Measurements from ENCODE around the gene LPCAT1. TPM values are rescaled to one million over a fixed set of nuclear protein-coding genes. Genes with fewer than 3 reads are reported as not detected.
A peak's percentile ranks its signal among the peaks of the same experiment; 100 is the strongest.

Gene LPCAT1
- total RNA-seq, 1 donor from 2014 or later, result 108 TPM

- H3K9ac ChIP-seq, result no peak overlapping the region
- no peak overlapping the region for H3K4me3 Mint-ChIP-seq
- no peaks in the 10 kb centered on the region for H3K9me3 Mint-ChIP-seq
- H3K36me3 ChIP-seq, result no peaks in the 10 kb centered on the region
- peaks cover 15% of the 10 kb centered on the region for H3K79me2 ChIP-seq (ENCODE audit: low read depth)
- no peaks in the 10 kb centered on the region for H3K27me3 ChIP-seq
- no peak for DNase-seq (ENCODE audit: low spot score)
- no peaks in the 10 kb centered on the region for H3K9me3 ChIP-seq (ENCODE audit: low read depth)
- H3K4me1 ChIP-seq, result no peaks in the 10 kb centered on the region
- TF ChIP-seq EZH2 (IDR thresholded peaks at IDR 0.05) (no peak), CTCF (IDR thresholded peaks at IDR 0.05) (no peak), EZH2phosphoT487 (IDR thresholded peaks at IDR 0.05) (no peak)
- no peak overlapping the region for H2AFZ ChIP-seq (replicated peaks)
- no peak overlapping the region for H3K4me2 ChIP-seq
- no peaks in the 10 kb centered on the region for H3F3A ChIP-seq (ENCODE audit: low read depth)
- peaks cover 48% of the 10 kb centered on the region for H4K20me1 ChIP-seq (ENCODE audit: low read depth)
- peaks cover 4% of the 10 kb centered on the region for H3K27me3 Mint-ChIP-seq (ENCODE audit: insufficient read depth, low read depth)
- H3K4me1 Mint-ChIP-seq, result no peaks in the 10 kb centered on the region
- H3K27ac ChIP-seq, result no peak overlapping the region
- no peak overlapping the region for H3K27ac Mint-ChIP-seq
- H3K36me3 Mint-ChIP-seq, result peaks cover 8% of the 10 kb centered on the region
- H3K4me3 ChIP-seq, result no peak overlapping the region
These were observed 26.4 kb downstream of the LPCAT1 start for GRCh38 chr5:1497242-1497777.

- DNase-seq (ENCODE audit: low spot score), result no peak
- H3K27me3 Mint-ChIP-seq (ENCODE audit: insufficient read depth, low read depth), result peaks cover 2% of the 10 kb centered on the region
- Histone ChIP-seq H3F3A (ENCODE audit: low read depth) (no peaks in the 10 kb centered on the region), H3K9me3 (ENCODE audit: low read depth) (no peaks in the 10 kb centered on the region), H3K4me2 (no peak overlapping the region), H4K20me1 (ENCODE audit: low read depth) (peaks cover 32% of the 10 kb centered on the region), H3K9ac (no peak overlapping the region), H3K27me3 (no peaks in the 10 kb centered on the region), H3K4me3 (no peak overlapping the region), H3K79me2 (ENCODE audit: low read depth) (no peaks in the 10 kb centered on the region), H3K27ac (no peak overlapping the region), H3K36me3 (no peaks in the 10 kb centered on the region), H2AFZ (replicated peaks) (no peak overlapping the region), H3K4me1 (no peaks in the 10 kb centered on the region)
- H3K9me3 Mint-ChIP-seq, result no peaks in the 10 kb centered on the region
- TF ChIP-seq EZH2phosphoT487 (IDR thresholded peaks at IDR 0.05) (no peak), CTCF (IDR thresholded peaks at IDR 0.05) (no peak), EZH2 (IDR thresholded peaks at IDR 0.05) (no peak)
- no peak overlapping the region for H3K4me3 Mint-ChIP-seq
- no peaks in the 10 kb centered on the region for H3K4me1 Mint-ChIP-seq
- peak overlapping the region; percentile 57 for H3K27ac Mint-ChIP-seq
- H3K36me3 Mint-ChIP-seq, result peaks cover 17% of the 10 kb centered on the region
These were observed 28.2 kb downstream of the LPCAT1 start for GRCh38 chr5:1495525-1495897.

- Mint-ChIP-seq H3K9me3 (no peaks in the 10 kb centered on the region), H3K27ac (no peak overlapping the region), H3K27me3 (ENCODE audit: insufficient read depth, low read depth) (peaks cover 2% of the 10 kb centered on the region), H3K4me3 (no peak overlapping the region), H3K4me1 (no peaks in the 10 kb centered on the region), H3K36me3 (peaks cover 15% of the 10 kb centered on the region)
- H3K4me1 ChIP-seq, result no peaks in the 10 kb centered on the region
- H3K27ac ChIP-seq, result no peak overlapping the region
- no peaks in the 10 kb centered on the region for H3K36me3 ChIP-seq
- H3K4me2 ChIP-seq, result no peak overlapping the region
- no peak overlapping the region for H2AFZ ChIP-seq (replicated peaks)
- TF ChIP-seq EZH2phosphoT487 (IDR thresholded peaks at IDR 0.05), result no peak
- no peak for TF ChIP-seq CTCF (IDR thresholded peaks at IDR 0.05)
- TF ChIP-seq EZH2 (IDR thresholded peaks at IDR 0.05), result no peak
- no peaks in the 10 kb centered on the region for H3K79me2 ChIP-seq (ENCODE audit: low read depth)
- DNase-seq (ENCODE audit: low spot score), result no peak
- H3F3A ChIP-seq (ENCODE audit: low read depth), result no peaks in the 10 kb centered on the region
- H3K4me3 ChIP-seq, result no peak overlapping the region
- no peaks in the 10 kb centered on the region for H3K9me3 ChIP-seq (ENCODE audit: low read depth)
- no peaks in the 10 kb centered on the region for H3K27me3 ChIP-seq
- peaks cover 32% of the 10 kb centered on the region for H4K20me1 ChIP-seq (ENCODE audit: low read depth)
- H3K9ac ChIP-seq, result no peak overlapping the region
These were observed 28.8 kb downstream of the LPCAT1 start for GRCh38 chr5:1494780-1495524.

All from neural progenitor cell (in vitro differentiated cells).